Measurements from ENCODE around the gene SLC23A3.

The SLC23A3 gene

DNA sequence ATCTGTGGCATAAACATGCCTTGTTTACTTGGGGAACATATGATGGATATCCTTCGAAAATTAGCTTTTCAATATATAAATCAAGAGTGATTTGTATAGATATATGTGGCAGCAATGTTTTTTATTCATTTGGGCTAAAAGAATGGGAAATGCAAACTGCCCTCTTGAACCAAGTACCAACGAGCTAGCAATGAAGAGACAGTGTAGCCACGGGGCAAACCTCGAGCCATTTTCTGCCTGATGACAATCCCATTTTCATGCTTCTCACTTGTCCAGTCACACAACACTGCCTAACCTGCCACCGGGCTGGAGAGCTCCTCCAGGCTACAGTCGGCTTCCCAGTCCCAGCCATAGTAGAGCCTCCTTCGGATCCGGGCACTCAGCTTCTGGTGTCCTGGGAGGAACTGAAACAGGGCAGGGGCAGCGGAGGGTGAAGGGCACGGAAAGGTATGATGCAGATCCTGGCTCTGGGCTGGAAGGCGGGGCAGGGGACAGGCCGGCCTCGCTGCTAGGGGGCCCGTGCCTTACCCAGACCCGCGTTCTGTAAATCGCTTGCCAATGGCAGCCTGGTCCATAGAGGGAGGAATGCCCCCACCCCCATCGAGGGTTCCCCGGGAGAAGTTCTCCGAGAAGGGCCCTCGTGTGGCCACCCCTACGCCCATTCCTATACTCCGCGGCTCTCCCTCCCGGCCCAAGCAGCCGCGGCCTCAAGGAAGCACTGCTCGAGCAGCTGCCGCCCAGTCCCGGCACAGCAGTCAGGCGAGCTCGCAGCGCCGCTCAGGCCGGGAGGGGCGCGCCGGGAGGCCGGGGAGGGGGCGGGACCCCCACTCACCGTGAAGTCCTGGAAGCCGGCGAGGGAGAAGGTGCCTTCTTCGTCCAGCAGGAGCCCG is 6.3 kb upstream of the SLC23A3 start:
- no peak for DNase-seq (ENCODE audit: low read depth)

DNA sequence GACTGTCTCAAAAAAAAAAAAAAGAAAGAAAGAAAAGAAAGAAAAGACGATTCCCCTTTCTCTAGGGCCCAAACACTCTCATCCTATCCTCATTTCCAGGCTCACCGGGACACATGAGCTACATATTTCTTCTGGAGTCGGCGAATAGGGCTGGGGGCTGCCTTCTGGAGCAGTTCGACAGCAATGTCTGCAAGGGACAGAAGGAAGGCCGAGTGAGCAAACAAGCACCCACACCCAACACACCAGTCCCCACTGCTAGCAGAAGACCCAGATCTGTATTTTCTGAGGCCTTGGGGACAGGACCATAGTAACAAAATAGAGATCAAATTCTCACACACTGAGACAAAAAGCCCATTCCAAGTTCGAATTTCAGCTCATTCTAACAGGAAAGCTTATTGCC is 5.7 kb upstream of the SLC23A3 start:
- DNase-seq (ENCODE audit: low read depth), result no peak

DNA sequence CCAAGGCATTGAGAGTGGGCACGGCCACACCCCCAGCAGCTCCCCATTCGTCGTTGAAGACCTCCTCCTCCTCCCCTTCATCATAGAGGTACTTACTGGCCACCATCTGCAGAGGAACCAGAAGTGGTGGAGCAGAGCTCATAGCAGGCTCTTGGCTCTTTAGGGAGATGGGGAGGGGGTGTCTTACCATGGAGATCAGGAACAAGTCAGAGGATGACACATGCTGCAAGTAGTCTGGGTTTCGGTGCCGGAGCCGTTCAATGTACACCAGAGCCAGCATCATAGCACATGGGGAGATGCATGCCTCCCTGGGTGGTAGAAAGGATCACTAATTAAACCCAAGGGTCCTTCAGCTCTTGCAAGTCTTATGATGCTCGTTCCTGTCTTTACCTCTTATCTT is 5.0 kb upstream of the SLC23A3 start:
- no peak for DNase-seq (ENCODE audit: low read depth)

DNA sequence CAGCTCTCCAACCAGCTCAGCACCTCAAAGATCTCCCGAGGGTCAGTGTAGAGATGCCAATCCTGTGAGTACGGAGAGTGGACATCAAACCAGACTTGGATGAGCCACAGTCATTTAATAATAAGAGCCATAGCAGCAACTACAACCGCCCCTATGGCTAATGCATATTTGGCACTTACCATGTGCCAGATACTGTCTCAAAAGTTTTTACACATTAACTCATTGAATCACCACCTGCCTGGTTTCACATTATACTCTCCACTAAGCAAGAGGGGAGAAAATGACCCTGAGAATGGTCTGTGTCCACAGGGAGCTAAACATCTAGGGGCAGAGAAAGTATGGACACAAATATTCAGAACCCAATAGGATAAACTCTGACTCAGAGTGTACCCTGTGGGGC is 4.3 kb upstream of the SLC23A3 start:
- DNase-seq (ENCODE audit: low read depth), result no peak

DNA sequence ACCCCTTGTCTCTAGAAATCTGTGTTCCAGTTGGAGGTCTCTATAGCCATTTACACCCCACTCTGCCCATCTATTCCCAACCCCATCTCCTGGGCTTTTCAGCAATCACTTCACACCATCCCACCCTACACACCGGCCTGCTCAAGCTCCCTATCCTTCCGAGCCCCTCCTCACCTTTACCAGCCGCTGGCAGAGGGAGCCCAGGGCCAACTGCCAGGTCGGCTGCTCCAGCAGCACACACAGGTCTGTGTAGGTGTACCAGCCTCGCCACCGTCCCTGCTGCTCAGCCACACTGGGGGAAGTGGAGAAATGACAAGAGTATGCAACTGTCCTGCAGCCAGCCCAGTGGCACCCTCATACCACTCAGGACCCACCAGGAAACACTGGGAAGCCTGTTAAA is 3.3 kb upstream of the SLC23A3 start:
- DNase-seq (ENCODE audit: low read depth), result no peak

DNA sequence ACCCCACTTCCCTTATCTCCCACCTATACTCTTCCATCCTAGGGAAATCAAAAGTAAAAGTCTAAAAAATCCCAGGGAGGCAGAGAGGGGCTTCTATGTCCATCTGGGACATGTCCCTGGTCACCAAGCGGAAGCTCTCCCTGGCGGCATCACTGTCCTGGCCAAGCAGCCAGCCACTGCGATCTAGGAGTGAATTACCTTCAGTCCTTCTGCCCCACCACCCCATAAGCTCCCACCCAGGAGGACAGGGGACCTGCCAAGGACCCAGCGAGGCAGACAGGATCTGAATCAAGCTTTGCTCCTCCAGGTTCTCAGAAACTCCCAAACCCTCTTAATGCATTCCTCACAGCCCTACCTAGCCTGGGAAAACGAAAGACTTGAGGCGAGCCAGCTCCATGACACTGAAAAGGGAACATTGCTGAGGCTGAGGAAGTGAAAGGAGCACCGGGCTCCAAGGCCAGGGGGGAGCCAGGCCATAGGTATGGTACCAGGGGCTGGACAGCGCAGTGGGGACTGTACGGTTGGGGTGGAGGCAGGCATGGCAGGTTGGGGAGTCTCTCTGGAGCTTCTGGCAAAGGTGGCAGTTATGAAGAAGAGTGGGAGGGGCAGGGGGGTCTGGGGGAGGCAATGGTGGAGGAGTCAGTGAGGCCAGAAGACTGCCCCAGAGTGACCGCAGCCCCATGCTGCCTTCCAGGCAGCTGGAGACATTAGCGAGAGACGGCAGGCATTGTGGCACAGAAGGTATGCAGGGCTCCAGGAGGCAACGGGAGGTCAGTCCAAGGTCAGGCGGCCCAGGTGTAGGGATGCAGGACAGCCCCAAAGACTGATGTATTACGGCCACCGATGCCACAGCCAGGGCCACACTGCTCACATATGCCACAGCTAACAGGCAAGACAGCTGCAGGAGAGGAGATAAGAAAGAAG is 2.7 kb upstream of the SLC23A3 start:
- no peak for DNase-seq (ENCODE audit: low read depth)

DNA sequence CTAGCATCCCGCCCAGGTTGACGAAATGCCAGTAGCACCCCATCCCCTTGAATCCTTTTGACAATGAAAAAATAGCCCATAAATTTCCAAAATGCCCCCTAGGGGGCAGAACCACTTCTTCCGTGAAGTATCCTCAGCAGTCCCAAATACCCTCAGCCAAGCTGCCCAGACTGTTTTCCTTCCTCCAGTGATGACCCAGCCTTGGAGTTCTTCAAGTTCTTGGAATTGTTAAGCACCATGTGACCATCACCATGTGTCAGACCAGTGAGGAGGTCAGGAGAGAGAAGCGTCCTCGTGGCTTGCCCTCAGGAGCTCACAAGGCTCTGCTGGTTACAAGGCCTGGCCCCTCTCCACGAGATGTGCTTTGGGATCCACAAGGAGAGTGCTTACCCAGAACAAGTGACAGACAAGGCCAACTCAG is 1.4 kb upstream of the SLC23A3 start:
- no peak for DNase-seq (ENCODE audit: low read depth)

DNA sequence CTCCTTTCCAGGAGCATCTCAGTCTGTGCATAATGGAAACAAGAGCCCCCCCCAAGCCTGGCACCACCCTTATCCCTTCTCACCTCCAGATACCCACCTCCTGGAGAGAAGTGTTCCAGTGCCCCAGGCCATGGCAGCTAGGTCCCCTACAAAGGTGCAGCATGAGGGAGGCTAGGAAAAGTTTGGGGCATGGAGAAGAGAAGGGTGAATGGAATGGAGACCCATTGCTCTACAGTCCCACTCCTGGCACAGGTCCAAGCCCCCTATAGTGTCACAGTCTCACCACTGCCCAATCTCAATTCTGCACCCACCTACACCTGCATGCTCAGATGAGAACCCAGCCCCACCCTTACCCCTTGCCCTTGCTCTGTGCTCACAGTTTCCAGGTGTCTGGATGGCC is 897 bp downstream of the SLC23A3 start:
- no peak for DNase-seq (ENCODE audit: low read depth)

DNA sequence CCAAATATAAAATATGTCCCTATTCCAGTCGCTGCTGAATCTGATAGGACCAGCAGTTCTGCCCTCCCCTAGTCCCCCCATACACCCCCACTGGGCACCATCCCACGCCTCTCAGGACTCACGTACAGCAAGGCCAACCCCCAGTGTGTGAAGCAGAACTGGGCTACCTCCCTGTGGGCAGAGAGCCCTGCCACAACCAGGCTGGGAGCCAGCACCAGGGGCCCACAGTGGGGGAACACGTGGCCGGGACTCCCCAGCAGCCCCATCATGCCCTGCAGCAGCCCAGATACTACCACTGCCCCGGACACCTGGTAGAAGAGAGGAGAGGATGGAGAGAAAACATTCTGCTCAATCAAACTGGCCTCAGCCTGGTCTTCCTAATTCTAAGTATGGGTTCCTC is 1.3 kb downstream of the SLC23A3 start:
- no peak for DNase-seq (ENCODE audit: low read depth)

DNA sequence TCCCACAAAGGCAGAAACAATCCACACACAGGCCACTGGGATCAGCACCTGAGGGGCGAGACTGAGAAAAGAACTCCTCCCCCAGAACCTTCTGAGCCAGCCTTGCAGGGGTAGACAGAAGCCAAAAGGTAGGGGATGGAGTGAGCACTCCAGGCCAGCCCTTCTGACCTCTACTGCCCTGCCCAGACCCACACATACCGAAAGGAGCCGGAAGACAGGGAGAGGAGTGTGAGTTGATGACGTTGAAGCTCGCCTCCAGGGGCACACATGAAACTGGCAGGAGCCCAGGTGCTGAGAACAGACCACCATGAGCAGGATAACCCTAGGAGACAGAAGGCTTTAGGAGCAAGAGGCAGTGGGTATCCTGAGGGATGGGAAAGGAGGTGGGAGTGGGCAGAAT is 1.8 kb downstream of the SLC23A3 start:
- no peak for DNase-seq (ENCODE audit: low read depth)

DNA sequence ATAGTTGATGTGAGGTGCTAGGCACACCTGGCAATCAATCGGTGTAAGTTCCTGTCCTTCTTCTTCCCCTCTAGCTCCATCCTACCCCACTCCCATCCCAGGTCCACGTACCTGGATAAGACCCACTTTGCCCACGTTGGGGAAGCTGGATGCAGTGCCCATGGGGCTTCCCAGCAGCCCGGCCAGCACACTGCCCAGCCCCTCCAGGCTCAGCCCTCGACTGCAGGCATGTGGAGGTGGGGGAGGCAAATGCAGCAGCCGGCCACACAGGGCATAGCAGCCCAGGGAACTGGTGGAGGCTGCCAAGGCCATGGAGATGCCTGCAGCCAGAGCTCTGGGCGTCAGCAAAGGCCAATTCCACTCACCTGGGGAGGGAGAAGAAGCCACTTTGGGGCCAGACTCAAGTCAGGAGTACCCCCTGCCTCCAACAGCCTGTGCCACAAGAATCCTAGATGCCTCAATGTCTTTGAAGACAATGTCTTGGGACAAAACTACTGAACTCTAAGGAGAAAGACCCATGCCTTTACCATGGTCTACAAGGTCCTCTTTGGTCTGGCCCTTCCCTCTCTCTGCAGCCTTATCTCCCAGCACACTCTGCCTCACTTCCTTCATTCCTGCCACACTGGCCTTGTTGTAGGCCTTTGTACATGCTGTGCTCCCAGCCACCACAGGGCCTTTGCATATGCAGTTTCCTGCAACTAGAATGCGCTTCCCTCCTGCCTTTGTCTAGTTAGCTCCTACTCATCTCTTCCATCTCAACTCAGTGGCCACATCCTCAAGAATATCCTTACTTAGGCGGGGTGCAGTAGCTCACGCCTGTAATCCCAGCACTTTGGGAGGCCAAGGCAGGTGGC is 4.5 kb downstream of the SLC23A3 start:
- no peak for DNase-seq (ENCODE audit: low read depth)

DNA sequence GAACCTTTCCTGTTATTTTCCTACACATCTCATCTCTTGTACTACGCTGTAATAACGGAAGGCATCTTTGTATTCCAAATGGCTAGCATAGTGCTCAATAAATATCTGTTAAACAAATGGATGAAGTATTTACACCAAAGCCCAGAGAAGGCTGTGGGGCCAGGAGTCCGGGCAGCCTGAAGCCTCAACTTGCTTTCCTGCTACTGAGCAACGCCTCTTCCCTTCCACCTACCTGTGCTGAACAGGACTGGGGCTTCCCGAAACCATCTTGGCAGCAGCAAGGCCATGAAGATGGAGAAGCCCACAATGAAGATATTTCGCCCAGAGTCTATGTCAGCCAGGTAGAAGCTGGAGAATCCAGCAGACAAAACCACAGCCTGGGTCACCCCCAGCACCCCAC is 6.7 kb downstream of the SLC23A3 start:
- no peak for DNase-seq (ENCODE audit: low read depth)

DNA sequence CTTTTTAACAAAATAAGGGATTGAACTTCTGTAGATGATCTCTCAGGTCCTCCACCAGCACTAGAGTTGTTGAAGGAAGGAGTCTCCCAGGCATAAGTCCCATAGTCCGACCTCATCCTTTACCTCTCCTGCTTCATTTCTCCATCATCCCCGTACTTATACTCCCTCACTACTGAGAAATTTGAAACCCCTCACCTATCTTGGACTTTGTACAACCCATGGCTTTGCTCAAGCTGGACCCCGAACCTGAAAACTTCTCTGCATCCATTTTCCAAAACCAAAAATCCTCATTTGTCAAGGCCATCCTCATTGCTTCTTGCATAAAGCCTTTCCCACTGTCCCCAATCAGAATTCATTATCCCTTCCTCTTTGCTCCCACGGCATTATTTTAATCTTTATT is 8.7 kb downstream of the SLC23A3 start:
- no peak for DNase-seq (ENCODE audit: low read depth)

DNA sequence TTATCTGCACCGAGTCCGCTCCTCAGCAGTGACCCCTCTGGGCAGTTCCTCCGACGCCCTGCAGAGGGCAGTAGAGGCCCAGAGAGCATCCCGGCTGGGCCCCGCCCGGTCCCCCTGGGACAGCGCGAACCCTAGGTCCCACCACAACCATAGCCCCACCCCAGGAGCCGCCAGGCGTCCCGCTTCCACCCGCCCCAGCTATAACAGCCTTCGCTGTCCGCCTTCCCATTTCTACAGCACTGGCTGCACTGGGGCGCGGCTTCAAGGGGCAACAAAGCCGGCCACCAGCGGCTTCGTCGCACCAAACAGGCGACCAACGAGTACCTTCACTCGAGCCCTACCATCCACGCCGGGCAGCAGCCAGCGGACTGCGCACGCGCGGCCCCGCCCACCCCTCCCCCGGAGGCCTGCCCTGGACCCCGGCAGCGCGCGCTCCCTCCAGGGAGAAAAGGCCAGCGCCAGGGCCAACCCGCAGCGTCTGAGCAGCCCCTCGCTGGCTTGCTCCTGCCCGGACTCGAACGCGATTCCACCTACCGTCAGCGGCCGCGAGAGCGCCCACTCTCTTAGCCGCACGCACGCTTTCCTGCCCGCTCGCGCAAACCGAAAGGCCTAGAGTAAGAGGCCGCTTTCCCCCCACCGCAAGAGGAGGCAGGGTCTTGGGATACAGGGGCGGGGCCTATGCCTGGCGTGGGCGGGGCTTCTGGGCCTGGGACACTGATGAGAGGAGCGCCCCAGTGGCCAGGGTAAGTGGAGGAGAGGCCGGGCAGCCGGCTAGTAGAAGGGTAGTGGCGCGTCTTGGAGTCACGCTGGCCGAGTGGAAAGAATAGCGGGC is 9.4 kb downstream of the SLC23A3 start, which contains the start of gene NHEJ1:
TSS of gene NHEJ1 (minus strand) at position 630 of the 832 bp plus-strand sequence. CDS start 2,453 bp downstream, outside the sequence.
- DNase-seq (ENCODE audit: low read depth), result peak; percentile 82

DNA sequence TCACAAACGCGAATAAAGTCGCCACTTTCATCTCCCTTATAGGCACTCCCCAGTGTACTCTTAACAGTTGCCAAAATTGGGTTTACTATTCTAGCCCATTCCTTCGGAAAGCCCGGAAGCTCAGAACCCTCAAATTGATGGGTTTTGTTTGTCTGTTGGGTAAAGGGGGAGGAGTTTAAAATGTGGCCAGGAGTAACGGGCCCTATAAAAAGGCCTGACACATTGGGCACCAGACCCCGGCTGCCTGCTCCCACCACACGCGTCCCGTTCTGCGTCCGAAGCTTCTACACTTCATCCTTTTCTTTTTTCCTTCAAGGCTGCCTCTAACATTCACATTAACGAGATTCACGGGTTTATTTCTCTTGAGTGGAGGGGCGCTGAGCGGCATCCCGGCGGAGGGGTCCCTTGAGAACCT is 10.1 kb downstream of the SLC23A3 start:
- no peak for DNase-seq (ENCODE audit: low read depth)

DNA sequence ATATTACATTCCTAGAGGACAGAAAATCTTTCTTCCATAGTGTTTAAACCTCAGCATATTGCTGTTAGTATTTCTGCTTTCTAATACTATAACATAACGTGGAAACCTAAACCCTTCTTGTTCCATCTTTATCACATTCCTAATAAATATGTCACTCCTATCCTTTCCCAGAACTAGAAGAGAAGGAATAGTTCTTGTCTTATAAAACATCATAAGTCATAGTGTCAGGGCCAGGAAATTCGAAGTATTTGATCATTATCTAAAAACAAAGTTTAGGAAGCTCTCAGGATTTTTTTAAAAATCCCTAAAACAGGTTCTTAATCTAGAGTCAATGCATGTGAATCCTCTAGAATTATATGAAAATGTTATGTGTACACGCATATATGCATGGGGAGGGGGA is 11.2 kb downstream of the SLC23A3 start:
- no peak for DNase-seq (ENCODE audit: low read depth)

DNA sequence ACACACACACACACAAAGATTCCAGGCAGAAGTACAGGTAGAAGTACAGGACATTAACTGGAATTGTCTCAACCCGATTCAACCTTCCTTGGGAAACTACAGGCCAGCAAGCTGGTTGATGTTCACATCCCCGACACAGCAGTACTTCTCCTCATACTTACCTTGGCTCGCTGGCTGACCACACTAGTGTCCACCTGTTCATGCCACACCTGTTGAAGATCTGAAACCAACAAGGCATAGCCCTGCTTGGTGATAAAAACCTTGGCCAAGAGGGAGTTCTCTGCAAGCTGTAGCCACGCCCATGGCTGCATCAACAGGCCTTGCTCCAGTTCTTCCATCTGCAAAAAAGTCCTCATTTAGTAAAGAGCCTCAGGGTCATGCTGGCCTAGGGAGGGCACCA is 11.8 kb downstream of the SLC23A3 start:
- no peak for DNase-seq (ENCODE audit: low read depth)

DNA sequence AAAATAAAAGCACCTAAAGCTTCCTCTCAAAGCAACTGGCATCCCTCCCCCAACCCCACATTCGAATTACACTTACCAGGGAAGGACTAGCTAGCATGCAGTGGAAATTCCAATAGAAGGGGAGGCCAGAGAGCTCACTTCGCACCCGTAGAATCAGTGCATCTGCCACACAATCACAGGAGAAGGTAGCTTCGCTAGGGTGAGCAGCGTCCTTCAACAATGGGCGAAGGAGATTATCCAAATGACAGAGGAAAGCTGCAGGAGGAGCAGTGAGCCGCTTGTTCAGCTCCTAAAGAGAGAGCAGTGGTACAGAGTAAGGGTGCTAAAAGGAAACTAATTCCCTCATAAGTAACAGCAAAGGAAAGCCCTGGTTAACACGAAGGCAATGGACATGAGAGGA is 12.4 kb downstream of the SLC23A3 start:
- no peak for DNase-seq (ENCODE audit: low read depth)

DNA sequence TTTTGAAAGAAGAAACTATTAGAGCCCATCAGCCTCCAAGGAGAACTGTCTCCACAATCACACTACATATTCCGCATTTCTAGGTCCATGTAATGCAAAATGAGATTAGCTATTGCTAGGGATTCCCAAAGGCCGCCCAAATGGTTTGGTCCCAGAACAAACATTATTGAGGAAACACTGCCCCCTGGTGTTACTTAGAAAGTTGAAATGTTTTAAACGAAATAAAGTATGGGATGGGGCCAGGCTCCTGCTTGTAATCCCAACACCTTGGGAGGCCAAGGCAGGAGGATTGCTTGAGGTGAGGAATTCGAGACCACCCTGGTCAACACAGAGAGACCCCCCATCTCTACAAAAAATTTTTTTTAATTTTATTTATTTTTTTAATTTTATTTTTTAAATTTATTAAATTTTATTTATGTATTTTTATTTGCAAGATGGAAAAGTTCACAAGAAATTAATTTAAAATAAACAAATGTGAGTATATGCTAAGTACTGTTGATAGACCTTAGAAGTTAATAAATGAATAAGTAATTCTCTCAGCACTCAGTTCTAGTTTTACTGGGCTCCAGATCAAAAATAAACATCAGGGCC is 14.7 kb downstream of the SLC23A3 start:
- no peak for DNase-seq (ENCODE audit: low read depth)

DNA sequence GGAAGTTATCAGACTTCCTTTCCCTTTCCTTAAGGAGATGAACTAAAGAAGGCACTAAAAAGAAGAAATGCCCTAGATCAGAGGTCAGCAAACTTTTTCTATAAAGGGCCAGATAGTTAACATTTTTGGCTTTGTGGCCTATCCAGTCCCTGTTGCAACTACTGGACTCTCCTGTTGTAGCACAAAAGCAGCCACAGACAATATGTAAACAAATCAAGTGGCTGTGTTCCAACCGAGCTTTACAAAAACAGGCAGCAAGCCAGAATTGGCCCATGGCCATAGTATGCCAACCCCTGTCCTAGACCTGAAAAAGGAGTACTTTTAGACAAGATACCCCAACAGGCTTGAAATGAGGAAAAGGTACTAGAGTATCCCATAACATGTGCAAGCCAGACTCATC is 20.2 kb downstream of the SLC23A3 start:
- DNase-seq (ENCODE audit: low read depth), result no peak

DNA sequence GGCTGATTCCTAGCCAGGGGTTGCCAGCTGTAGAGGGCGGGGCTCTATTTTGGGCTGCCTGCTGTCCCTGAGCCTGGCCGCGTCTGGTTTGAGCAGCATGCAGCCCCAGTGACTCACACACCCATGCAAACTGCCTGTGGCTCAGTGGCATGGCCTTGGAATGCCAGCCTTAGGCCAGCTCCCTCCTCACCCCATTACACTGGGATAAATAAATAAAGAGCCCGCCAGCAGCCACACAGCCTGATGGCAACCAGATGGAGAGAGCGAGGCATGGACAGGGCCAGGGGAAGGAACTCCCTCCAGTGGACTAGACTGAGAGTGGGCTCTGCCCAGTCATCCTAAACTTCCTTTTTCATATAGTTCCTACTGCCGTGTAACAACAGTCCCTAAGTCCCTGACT is 27.5 kb downstream of the SLC23A3 start:
- DNase-seq (ENCODE audit: low read depth), result no peak

Measured in stimulated activated CD8-positive, alpha-beta memory T cell treated with anti-CD3 and anti-CD28 coated beads, Interleukin-15, amount 100 ng/mL, for 1 hour (primary cell).